PC-3 (cell line): ENCODE measurements around the gene SPOPL. TPM values are rescaled to one million over a fixed set of nuclear protein-coding genes. Genes with fewer than 3 reads are reported as not detected.

Experiments
- ATAC-seq: fragments of 200-7000 bp; cut with Tn5 transposase; 2 replicates; pipeline ENCODE4 v1.9.1; 2020; ENCODE audit warnings: mild to moderate bottlenecking, moderate library complexity
- BruUV-seq: library from RNA; stranded (reverse); fragments of 400-500 nt; replicated peaks from 2 replicates; lab custom pipeline; 2021; lab: Mats Ljungman, UMichigan
- CTCF ChIA-PET: fragments of 300-600 bp; sonication (Branson Sonifier 250); formaldehyde crosslinking; loops from one replicate; lab custom pipeline; 2022; ENCODE audit warnings: antibody characterized with exemption; lab: Charles Lee
- POLR2A ChIA-PET: fragments of 300-600 bp; sonication (Branson Sonifier 250); formaldehyde crosslinking; loops from one replicate; lab custom pipeline; 2022; ENCODE audit warnings: antibody characterized with exemption; ENCODE audit not compliant: unreplicated experiment; lab: Charles Lee
- DNase-seq: peaks from one replicate; pipeline ENCODE4 v3.0.0-alpha.2; 2015
- H2AFZ ChIP-seq: fragments of 300-600 bp; sonication (generic); 2 replicates; pipeline ENCODE4 v1.6.0; 2016; ENCODE audit warnings: antibody characterized with exemption, low read length
- H3F3A ChIP-seq: fragments of 300-600 bp; sonication (generic); one replicate; pipeline ENCODE4 v1.6.0; 2017; ENCODE audit warnings: antibody characterized with exemption, low read length, control low read depth, mild to moderate bottlenecking; ENCODE audit not compliant: unreplicated experiment
- H3K27ac ChIP-seq: fragments of 300-600 bp; sonication (generic); 2 replicates; pipeline ENCODE4 v1.5.1; 2016; ENCODE audit warnings: mild to moderate bottlenecking, low read length
- H3K27me3 ChIP-seq: fragments of 300-600 bp; sonication (generic); 2 replicates; pipeline ENCODE4 v1.6.1; 2016; ENCODE audit warnings: low read length, mixed read lengths
- H3K36me3 ChIP-seq: fragments of 300-600 bp; sonication (generic); 2 replicates; pipeline ENCODE4 v1.6.1; 2016; ENCODE audit warnings: low read depth, mixed run types, low read length, mixed read lengths
- H3K4me1 ChIP-seq: fragments of 300-600 bp; sonication (generic); 2 replicates; pipeline ENCODE4 v1.5.1; 2016; ENCODE audit warnings: low read length; ENCODE audit not compliant: insufficient read depth
- H3K4me2 ChIP-seq: fragments of 300-600 bp; sonication (generic); 2 replicates; pipeline ENCODE4 v1.6.0; 2016; ENCODE audit warnings: low read length
- H3K4me3 ChIP-seq: fragments of 300-600 bp; sonication (generic); 2 replicates; pipeline ENCODE4 v1.5.1; 2016; ENCODE audit warnings: mild to moderate bottlenecking, low read length, mixed read lengths
- H3K79me2 ChIP-seq: fragments of 300-600 bp; sonication (generic); 2 replicates; pipeline ENCODE4 v1.6.1; 2017; ENCODE audit warnings: low read length, mixed read lengths
- H3K9ac ChIP-seq: fragments of 300-600 bp; sonication (generic); 2 replicates; pipeline ENCODE4 v1.6.0; 2016; ENCODE audit warnings: mild to moderate bottlenecking, low read length
- H3K9me2 ChIP-seq: fragments of 300-600 bp; sonication (generic); replicated peaks from 2 replicates; pipeline ENCODE4 v1.6.1; 2016; ENCODE audit warnings: mixed run types, low read length, mixed read lengths
- H3K9me3 ChIP-seq: fragments of 300-600 bp; sonication (generic); 2 replicates; pipeline ENCODE4 v1.6.1; 2016; ENCODE audit warnings: low read length, mixed read lengths
- H4K20me1 ChIP-seq: fragments of 300-600 bp; sonication (generic); 2 replicates; pipeline ENCODE4 v1.6.1; 2016; ENCODE audit warnings: low read length, mixed read lengths
- EZH2 ChIP-seq: fragments of 300-600 bp; sonication (generic); IDR thresholded peaks from one replicate; pipeline ENCODE4 v1.6.1; 2017; ENCODE audit warnings: antibody characterized with exemption, mild to moderate bottlenecking, low read length; ENCODE audit not compliant: unreplicated experiment
- EZH2phosphoT487 ChIP-seq: fragments of 300-600 bp; sonication (generic); IDR thresholded peaks from 2 replicates; pipeline ENCODE4 v1.6.1; 2018; ENCODE audit warnings: mild to moderate bottlenecking, antibody characterized with exemption, low read length, borderline replicate concordance
- intact Hi-C: fragments of 100-400 bp; cut with micrococcal nuclease; formaldehyde crosslinking; loops from 2 replicates; pipeline ENCODE4 v1.9.0; 2023
- total RNA-seq: library from RNA; depleted of rRNA; stranded (reverse); fragments of >200 nt; gene quantifications from 2 replicates; pipeline ENCODE4 v1.2.3, GENCODE V29; 2014
- TF ChIP-seq, protein P1 (sequence below): fragments of 300-600 bp; sonication (generic); conservative IDR thresholded peaks from 2 replicates; pipeline ENCODE4 v1.5.1; 2017; ENCODE audit warnings: antibody characterized with exemption, low read depth, mild to moderate bottlenecking, low read length

The SPOPL gene
- total RNA-seq, 1 experiment from 2014 or later = 10.2 TPM

- no peaks in the 10 kb centered on the region for H3K36me3 ChIP-seq
- no peaks in the 10 kb centered on the region for H3F3A ChIP-seq
- intact Hi-C loops = no loop called here
- H3K4me1 ChIP-seq = no peaks in the 10 kb centered on the region
- no peak overlapping the region for H2AFZ ChIP-seq
- BruUV-seq = no TSS peak
- no peaks in the 10 kb centered on the region for H3K9me2 ChIP-seq
- DNase-seq (no peak), ATAC-seq (no peak)
- no peaks in the 10 kb centered on the region for H4K20me1 ChIP-seq
- no peak overlapping the region for H3K9ac ChIP-seq
- H3K4me2 ChIP-seq = no peak overlapping the region
- no peak overlapping the region for H3K27ac ChIP-seq
- no peaks in the 10 kb centered on the region for H3K9me3 ChIP-seq
- H3K27me3 ChIP-seq = no peaks in the 10 kb centered on the region
- ChIA-PET POLR2A (no interaction called here), CTCF (no interaction called here)
- no peaks in the 10 kb centered on the region for H3K79me2 ChIP-seq
- no peak overlapping the region for H3K4me3 ChIP-seq
- TF ChIP-seq EZH2phosphoT487 = no peak
- TF ChIP-seq, protein P1, sequence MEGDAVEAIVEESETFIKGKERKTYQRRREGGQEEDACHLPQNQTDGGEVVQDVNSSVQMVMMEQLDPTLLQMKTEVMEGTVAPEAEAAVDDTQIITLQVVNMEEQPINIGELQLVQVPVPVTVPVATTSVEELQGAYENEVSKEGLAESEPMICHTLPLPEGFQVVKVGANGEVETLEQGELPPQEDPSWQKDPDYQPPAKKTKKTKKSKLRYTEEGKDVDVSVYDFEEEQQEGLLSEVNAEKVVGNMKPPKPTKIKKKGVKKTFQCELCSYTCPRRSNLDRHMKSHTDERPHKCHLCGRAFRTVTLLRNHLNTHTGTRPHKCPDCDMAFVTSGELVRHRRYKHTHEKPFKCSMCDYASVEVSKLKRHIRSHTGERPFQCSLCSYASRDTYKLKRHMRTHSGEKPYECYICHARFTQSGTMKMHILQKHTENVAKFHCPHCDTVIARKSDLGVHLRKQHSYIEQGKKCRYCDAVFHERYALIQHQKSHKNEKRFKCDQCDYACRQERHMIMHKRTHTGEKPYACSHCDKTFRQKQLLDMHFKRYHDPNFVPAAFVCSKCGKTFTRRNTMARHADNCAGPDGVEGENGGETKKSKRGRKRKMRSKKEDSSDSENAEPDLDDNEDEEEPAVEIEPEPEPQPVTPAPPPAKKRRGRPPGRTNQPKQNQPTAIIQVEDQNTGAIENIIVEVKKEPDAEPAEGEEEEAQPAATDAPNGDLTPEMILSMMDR = no peak
- TF ChIP-seq EZH2 = no peak
Observed at GRCh38 chr2:138621139-138621538, 119.6 kb downstream of the SPOPL start.

DNA sequence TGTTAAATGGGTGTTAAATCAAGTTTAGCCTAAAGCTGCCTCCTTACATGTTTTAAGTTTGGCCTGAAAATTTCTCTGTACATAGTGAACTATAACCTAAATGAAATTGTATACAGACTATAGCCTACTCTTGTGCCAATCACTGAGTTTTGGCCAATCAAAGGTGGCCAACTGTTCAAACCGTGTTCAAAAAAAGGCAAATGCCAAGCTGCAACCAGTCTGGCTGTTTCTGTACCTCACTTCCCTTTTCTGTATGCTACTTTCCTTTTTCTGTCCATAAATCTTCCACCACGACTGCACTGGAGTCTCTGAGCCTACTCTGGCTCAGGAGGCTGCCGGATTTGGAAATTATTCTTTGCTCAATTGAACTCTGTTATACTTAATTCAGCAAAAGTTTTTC, 121.0 kb downstream of the SPOPL start:
- no peaks in the 10 kb centered on the region for H3K79me2 ChIP-seq
- no peaks in the 10 kb centered on the region for H4K20me1 ChIP-seq
- ATAC-seq (no peak), DNase-seq (no peak)
- no peaks in the 10 kb centered on the region for H3K36me3 ChIP-seq
- intact Hi-C loops = no loop called here
- no peaks in the 10 kb centered on the region for H3K4me1 ChIP-seq
- CTCF ChIA-PET = no interaction called here
- H3K4me2 ChIP-seq = no peak overlapping the region
- no peaks in the 10 kb centered on the region for H3K9me2 ChIP-seq
- no peak overlapping the region for H2AFZ ChIP-seq
- BruUV-seq = no TSS peak
- no peaks in the 10 kb centered on the region for H3F3A ChIP-seq
- no peaks in the 10 kb centered on the region for H3K27me3 ChIP-seq
- POLR2A ChIA-PET = no interaction called here
- no peak overlapping the region for H3K9ac ChIP-seq
- no peaks in the 10 kb centered on the region for H3K9me3 ChIP-seq
- TF ChIP-seq EZH2phosphoT487 (no peak), EZH2 (no peak)
- TF ChIP-seq, protein P1 = no peak
- H3K27ac ChIP-seq = no peak overlapping the region
- no peak overlapping the region for H3K4me3 ChIP-seq
